ENCODE data around the gene CHRNA9. TPM values are rescaled to one million over a fixed set of nuclear protein-coding genes. Genes with fewer than 3 reads are reported as not detected.

Gene CHRNA9
- total and polyA plus RNA-seq, 2 of the 13 experiments (the other 11 are each of a cell fraction or from before 2014, with no cell fraction given) = not detected

- TF ChIP-seq CREB1 (IDR thresholded peaks at IDR 0.05) (no peak), CREB1 (CRISPR knock-in tag; IDR thresholded peaks at IDR 0.05) (no peak), ZBTB49 (CRISPR knock-in tag; IDR thresholded peaks at IDR 0.05; ENCODE audit: borderline replicate concordance) (no peak), KDM5B (CRISPR knock-in tag; IDR thresholded peaks at IDR 0.05; ENCODE audit: borderline replicate concordance) (no peak), SMARCE1 (IDR thresholded peaks at IDR 0.05; ENCODE audit: borderline replicate concordance) (no peak), ZNF12 (CRISPR knock-in tag; IDR thresholded peaks at IDR 0.05) (no peak)
Measured at GRCh38 chr4:40380647-40381046, 45.5 kb downstream of the CHRNA9 start (continued).

- Histone ChIP-seq H4K20me1 (ENCODE audit: insufficient read depth, low read length) (no peaks in the 10 kb centered on the region), H3K36me3 (replicated peaks in 1 of 2; ENCODE audit: control insufficient read depth in 1 of 2, insufficient read depth in 2 of 2, low read length in 2 of 2) (no peaks in the 10 kb centered on the region), H2AFZ (ENCODE audit: low read length) (no peak overlapping the region), H3K9me3 (ENCODE audit: low read length) (no peaks in the 10 kb centered on the region), H3K4me2 (ENCODE audit: low read depth, low read length) (no peak overlapping the region), H3K9ac (ENCODE audit: insufficient read depth, low read depth, low read length) (no peak overlapping the region), H3K4me1 (ENCODE audit: insufficient read depth, low read length) (no peaks in the 10 kb centered on the region), H3K79me2 (ENCODE audit: insufficient read depth, low read length) (no peaks in the 10 kb centered on the region), H3K4me3 (replicated peaks in 1 of 3; ENCODE audit: insufficient read depth in 1 of 3, low read depth in 2 of 3, low read length in 3 of 3) (no peak overlapping the region), H3K27me3 (ENCODE audit: control insufficient read depth in 1 of 2, insufficient read depth in 2 of 2, low read length in 2 of 2) (peaks cover 1 to 9% of the 10 kb centered on the region in 2 experiments; a peak in 1 of 5 replicates), H3K27ac (ENCODE audit: extremely low read length, insufficient read depth, low read length) (no peak overlapping the region)
- DNase-seq (ENCODE audit: low spot score) (no peak), ATAC-seq (no peak), FAIRE-seq (no peak)
- 60% methylated on average over 6 of the region's 6 CpGs for WGBS (ENCODE audit: low lambda C conversion rate)
- ChIA-PET CTCF (ENCODE audit: low intra/inter-chr PET ratio, low total read pairs) (no interaction called here), POLR2A (no interaction called here)
- in situ Hi-C loops (cut with HindIII; ENCODE audit: extremely low pct_ligation_motif_present, low pct_unique_long_range_greater_than_20kb) (no loop called here), intact Hi-C loops (cut with micrococcal nuclease; ENCODE audit: unreplicated experiment) (no loop called here)
- no TSS peak for BruUV-seq (replicated peaks)
- TF ChIP-seq MAF1 (CRISPR knock-in tag; IDR thresholded peaks at IDR 0.05; ENCODE audit: borderline replicate concordance) (no peak), WIZ (CRISPR knock-in tag; IDR thresholded peaks at IDR 0.05) (no peak), SRSF9 (IDR thresholded peaks at IDR 0.05; ENCODE audit: borderline replicate concordance, insufficient read depth, low read depth, low read length, poor library complexity, severe bottlenecking) (no peak), ZNF674 (CRISPR knock-in tag; IDR thresholded peaks at IDR 0.05; ENCODE audit: low read depth) (no peak), MEIS2 (CRISPR knock-in tag; IDR thresholded peaks at IDR 0.05) (no peak), SETDB1 (CRISPR knock-in tag; IDR thresholded peaks at IDR 0.05; ENCODE audit: borderline replicate concordance) (no peak), SRSF1 (optimal IDR thresholded peaks at IDR 0.05; ENCODE audit: low read depth, low read length) (no peak), BORCS8-MEF2B (CRISPR knock-in tag; IDR thresholded peaks at IDR 0.05) (no peak), NR2F6 (IDR thresholded peaks at IDR 0.05) (no peak), NR2F6 (CRISPR knock-in tag; IDR thresholded peaks at IDR 0.05) (no peak), UBTF (CRISPR knock-in tag; IDR thresholded peaks at IDR 0.05) (no peak), SMARCC2 (IDR thresholded peaks at IDR 0.05) (no peak)
- TF ChIP-seq, protein P1, sequence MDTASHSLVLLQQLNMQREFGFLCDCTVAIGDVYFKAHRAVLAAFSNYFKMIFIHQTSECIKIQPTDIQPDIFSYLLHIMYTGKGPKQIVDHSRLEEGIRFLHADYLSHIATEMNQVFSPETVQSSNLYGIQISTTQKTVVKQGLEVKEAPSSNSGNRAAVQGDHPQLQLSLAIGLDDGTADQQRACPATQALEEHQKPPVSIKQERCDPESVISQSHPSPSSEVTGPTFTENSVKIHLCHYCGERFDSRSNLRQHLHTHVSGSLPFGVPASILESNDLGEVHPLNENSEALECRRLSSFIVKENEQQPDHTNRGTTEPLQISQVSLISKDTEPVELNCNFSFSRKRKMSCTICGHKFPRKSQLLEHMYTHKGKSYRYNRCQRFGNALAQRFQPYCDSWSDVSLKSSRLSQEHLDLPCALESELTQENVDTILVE (CRISPR knock-in tag; IDR thresholded peaks at IDR 0.05) = no peak
- TF ChIP-seq, protein P2, sequence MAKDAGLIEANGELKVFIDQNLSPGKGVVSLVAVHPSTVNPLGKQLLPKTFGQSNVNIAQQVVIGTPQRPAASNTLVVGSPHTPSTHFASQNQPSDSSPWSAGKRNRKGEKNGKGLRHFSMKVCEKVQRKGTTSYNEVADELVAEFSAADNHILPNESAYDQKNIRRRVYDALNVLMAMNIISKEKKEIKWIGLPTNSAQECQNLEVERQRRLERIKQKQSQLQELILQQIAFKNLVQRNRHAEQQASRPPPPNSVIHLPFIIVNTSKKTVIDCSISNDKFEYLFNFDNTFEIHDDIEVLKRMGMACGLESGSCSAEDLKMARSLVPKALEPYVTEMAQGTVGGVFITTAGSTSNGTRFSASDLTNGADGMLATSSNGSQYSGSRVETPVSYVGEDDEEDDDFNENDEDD (CRISPR knock-in tag; IDR thresholded peaks at IDR 0.05; ENCODE audit: borderline replicate concordance) = no peak
Measured at GRCh38 chr4:40388239-40388638, 53.1 kb downstream of the CHRNA9 start.
